HepG2 (cell line): Measurements from ENCODE around the gene APOD. TPM values are rescaled to one million over a fixed set of nuclear protein-coding genes. Genes with fewer than 3 reads are reported as not detected.

ENCODE experiments used
- ATAC-seq: fragments of 200-7000 bp; cut with Tn5 transposase; 3 replicates; pipeline ENCODE4 v1.9.1; 2020; ENCODE audit warnings: mild to moderate bottlenecking, moderate library complexity
- BruUV-seq: library from RNA; stranded (reverse); fragments of 400-500 nt; replicated peaks from 2 replicates; lab custom pipeline; 2021; lab: Mats Ljungman, UMichigan
- CTCF ChIA-PET: fragments of 300-600 bp; formaldehyde crosslinking; extraction: SDS; loops from one replicate; lab custom pipeline; 2021; ENCODE audit warnings: low total read pairs, inconsistent platforms, low intra/inter-chr PET ratio; lab: Yijun Ruan, JAX
- POLR2A ChIA-PET: fragments of 350-600 bp; sonication (Branson Sonifier 250); formaldehyde crosslinking; loops from one replicate; lab custom pipeline; 2020; ENCODE audit warnings: antibody characterized with exemption, inconsistent platforms; lab: Yijun Ruan, JAX
- DNase-seq: peaks from one replicate; pipeline ENCODE4 v3.0.0-alpha.2; 2015; ENCODE audit warnings: low spot score
- FAIRE-seq: peaks from 3 replicates; lab custom pipeline; 2011; peaks lifted over from hg19 to GRCh38; lab: Jason Lieb, UNC
- H2AFZ ChIP-seq: one replicate; pipeline ENCODE4 v1.6.1; 2011; ENCODE audit warnings: low read length, inconsistent platforms
- H3K27ac ChIP-seq: fragments of 300-600 bp; 3 replicates; pipeline ENCODE4 v1.8.0; 2011; ENCODE audit warnings: mixed run types, mild to moderate bottlenecking, mixed read lengths, low read length, inconsistent platforms; ENCODE audit not compliant: insufficient read depth; ENCODE audit errors: extremely low read length
- H3K27me3 ChIP-seq, 2 experiments: fragments of 200-600 bp in 1 of 2; 2 replicates in 1 of 2; 3 replicates in 1 of 2; pipeline versions ENCODE4 v1.6.0 to v1.8.0; 2011; ENCODE audit warnings: low read length in 2 of 2, mild to moderate bottlenecking in 2 of 2, moderate library complexity in 2 of 2, inconsistent platforms in 1 of 2; ENCODE audit not compliant: insufficient read depth in 2 of 2, control insufficient read depth in 1 of 2
- H3K36me3 ChIP-seq, 2 experiments: fragments of 200-600 bp in 1 of 2; replicated peaks in 1 of 2; 2 replicates in 1 of 2; 3 replicates in 1 of 2; pipeline versions ENCODE4 v1.5.1 to v1.8.0; 2011; ENCODE audit warnings: low read length in 2 of 2, inconsistent platforms in 1 of 2; ENCODE audit not compliant: insufficient read depth in 2 of 2, control insufficient read depth in 1 of 2
- H3K4me1 ChIP-seq: 2 replicates; pipeline ENCODE4 v1.5.1; 2012; ENCODE audit warnings: low read length, inconsistent platforms; ENCODE audit not compliant: insufficient read depth
- H3K4me2 ChIP-seq: 2 replicates; pipeline ENCODE4 v1.6.0; 2011; ENCODE audit warnings: low read depth, low read length, inconsistent platforms
- H3K4me3 ChIP-seq, 3 experiments: fragments of 200-600 bp in 1 of 3; sonication (generic), shearing (Covaris generic) in 1 of 3; replicated peaks in 1 of 3; 2 replicates each; pipeline ENCODE4 v1.5.1; 2011 to 2016; ENCODE audit warnings: low read length in 3 of 3, inconsistent platforms in 2 of 3, low read depth in 2 of 3, mild to moderate bottlenecking in 2 of 3, control low read depth in 1 of 3, mixed read lengths in 1 of 3; ENCODE audit not compliant: insufficient read depth in 1 of 3
- H3K79me2 ChIP-seq: one replicate; pipeline ENCODE4 v1.6.1; 2011; ENCODE audit warnings: low read length, inconsistent platforms; ENCODE audit not compliant: insufficient read depth
- H3K9ac ChIP-seq: 2 replicates; pipeline ENCODE4 v1.6.0; 2011; ENCODE audit warnings: mild to moderate bottlenecking, low read depth, low read length, inconsistent platforms; ENCODE audit not compliant: insufficient read depth
- H3K9me3 ChIP-seq: 2 replicates; pipeline ENCODE4 v1.5.1; 2012; ENCODE audit warnings: mild to moderate bottlenecking, low read length
- H4K20me1 ChIP-seq: 2 replicates; pipeline ENCODE4 v1.6.0; 2011; ENCODE audit warnings: inconsistent platforms, mild to moderate bottlenecking, low read length, moderate library complexity; ENCODE audit not compliant: insufficient read depth
- ARID2 ChIP-seq: sonication (generic); formaldehyde crosslinking; IDR thresholded peaks from 2 replicates; pipeline ENCODE4 v1.8.1; 2022; ENCODE audit warnings: mild to moderate bottlenecking, missing genetic modification reagents, borderline replicate concordance
- FLYWCH1 ChIP-seq: sonication (generic); formaldehyde crosslinking; IDR thresholded peaks from 2 replicates; pipeline ENCODE4 v1.8.1; 2023; ENCODE audit warnings: mild to moderate bottlenecking, missing genetic modification reagents
- GMEB1 ChIP-seq: sonication (generic); formaldehyde crosslinking; IDR thresholded peaks from 2 replicates; pipeline ENCODE4 v1.5.1; 2020; ENCODE audit warnings: missing genetic modification reagents, mild to moderate bottlenecking, borderline replicate concordance
- PHF21A ChIP-seq: sonication (generic); formaldehyde crosslinking; IDR thresholded peaks from 2 replicates; pipeline ENCODE4 v1.5.0; 2020; ENCODE audit warnings: mild to moderate bottlenecking, missing genetic modification reagents
- STAG1 ChIP-seq: sonication (generic); formaldehyde crosslinking; IDR thresholded peaks from 2 replicates; pipeline ENCODE4 v1.4.0; 2020; ENCODE audit warnings: missing genetic modification reagents
- ZBTB21 ChIP-seq: sonication (generic); formaldehyde crosslinking; IDR thresholded peaks from 2 replicates; pipeline ENCODE4 v1.4.0; 2020; ENCODE audit warnings: missing genetic modification reagents
- ZBTB34 ChIP-seq: sonication (generic); formaldehyde crosslinking; IDR thresholded peaks from 2 replicates; pipeline ENCODE4 v1.8.0; 2022; ENCODE audit warnings: mild to moderate bottlenecking, missing genetic modification reagents
- ZNF234 ChIP-seq: sonication (generic); formaldehyde crosslinking; conservative IDR thresholded peaks from 2 replicates; pipeline ENCODE4 v1.5.1; 2020; ENCODE audit warnings: mild to moderate bottlenecking, missing genetic modification reagents
- ZNF274 ChIP-seq: sonication (generic); formaldehyde crosslinking; IDR thresholded peaks from 2 replicates; pipeline ENCODE4 v1.5.1; 2020; ENCODE audit warnings: mild to moderate bottlenecking, missing genetic modification reagents
- ZNF34 ChIP-seq: sonication (generic); formaldehyde crosslinking; IDR thresholded peaks from 2 replicates; pipeline ENCODE4 v1.4.0; 2020; ENCODE audit warnings: mild to moderate bottlenecking, missing genetic modification reagents, borderline replicate concordance
- ZNF674 ChIP-seq: sonication (generic); formaldehyde crosslinking; IDR thresholded peaks from 2 replicates; pipeline ENCODE4 v1.5.0; 2020; ENCODE audit warnings: low read depth, mild to moderate bottlenecking, missing genetic modification reagents
- ZNF704 ChIP-seq: sonication (generic); formaldehyde crosslinking; IDR thresholded peaks from 2 replicates; pipeline ENCODE4 v1.8.1; 2023; ENCODE audit warnings: mild to moderate bottlenecking, inconsistent platforms, moderate library complexity, missing genetic modification reagents, borderline replicate concordance
- ZNF788 ChIP-seq: sonication (generic); formaldehyde crosslinking; IDR thresholded peaks from 2 replicates; pipeline ENCODE4 v1.5.0; 2020; ENCODE audit warnings: mild to moderate bottlenecking, missing genetic modification reagents, borderline replicate concordance
- ZNF839 ChIP-seq: sonication (generic); formaldehyde crosslinking; IDR thresholded peaks from 2 replicates; pipeline ENCODE4 v1.4.0; 2020; ENCODE audit warnings: missing genetic modification reagents, mild to moderate bottlenecking, borderline replicate concordance
- WGBS: methylation state at CpG from one replicate; pipeline ENCODE4 v1.1.6; 2017; ENCODE audit warnings: low lambda C conversion rate; 5-methylcytosine and 5-hydroxymethylcytosine counted together
- in situ Hi-C: cut with HindIII; loops from 2 replicates; pipeline ENCODE4 v1.10.0; 2017; ENCODE audit warnings: low pct_unique_long_range_greater_than_20kb; ENCODE audit not compliant: extremely low pct_ligation_motif_present
- intact Hi-C: fragments of 100-400 bp; cut with micrococcal nuclease; formaldehyde crosslinking; loops from one replicate; pipeline ENCODE4 v1.10.0; 2022; ENCODE audit not compliant: unreplicated experiment
- polyA plus RNA-seq, 8 experiments: library from polyadenylated mRNA; depleted of rRNA in 3 of 8; stranded (reverse) in 7 of 8; unstranded in 1 of 8; fragments of >200 nt; fragmentation: Illumina TruSeq in 4 of 8; extraction: Trizol in 4 of 8; gene quantifications; 2 replicates each; pipeline versions ENCODE4 v1.2.1 to v1.2.3, GENCODE V29; 2011 to 2016; ENCODE audit warnings: low read depth in 4 of 8, missing spikeins in 1 of 8, mixed read lengths in 1 of 8; ENCODE audit not compliant: insufficient read depth in 1 of 8
- total RNA-seq, 5 experiments: library from RNA; depleted of rRNA; stranded (reverse); fragments of >200 nt; fragmentation: Illumina TruSeq; extraction: Trizol; gene quantifications; 2 replicates each; pipeline ENCODE4 v1.2.3, GENCODE V29; 2016; ENCODE audit warnings: low read depth in 1 of 5
- TF ChIP-seq, protein P1 (sequence below): sonication (generic); formaldehyde crosslinking; IDR thresholded peaks from 2 replicates; pipeline ENCODE4 v1.9.0; 2021; ENCODE audit warnings: missing genetic modification reagents, borderline replicate concordance

APOD gene
- total and polyA plus RNA-seq, 2 of the 13 experiments (the other 11 are each of a cell fraction or from before 2014, with no cell fraction given): not detected

DNA sequence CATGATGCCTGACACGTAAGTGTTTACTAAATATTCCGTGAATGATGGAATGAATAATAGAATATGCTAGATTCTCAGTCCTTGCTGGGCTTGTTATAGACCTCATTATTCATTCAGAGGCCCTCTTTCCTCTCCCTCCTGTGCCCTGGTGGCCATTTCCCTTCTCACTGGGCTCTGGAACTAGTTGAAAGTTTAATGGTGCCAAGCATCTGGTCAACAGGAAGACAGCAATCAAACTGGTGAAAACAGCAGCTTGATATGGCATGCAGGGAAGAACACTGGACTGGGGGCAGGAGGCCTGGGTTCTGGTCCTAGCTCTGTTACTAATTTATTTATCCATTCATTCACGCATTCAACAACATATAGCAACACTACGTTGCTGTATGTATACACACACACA is 3.7 kb upstream of the APOD start:
- no peak overlapping the region for H2AFZ ChIP-seq
- POLR2A ChIA-PET: no interaction called here
- peaks cover 49% of the 10 kb centered on the region for H3K4me1 ChIP-seq
- no peak overlapping the region for H3K4me2 ChIP-seq
- no peaks in the 10 kb centered on the region for H4K20me1 ChIP-seq
- H3K9ac ChIP-seq: no peak overlapping the region
- FAIRE-seq (no peak), ATAC-seq (no peak), DNase-seq (no peak)
- no TSS peak for BruUV-seq
- no peaks in the 10 kb centered on the region for H3K36me3 ChIP-seq
- H3K27me3 ChIP-seq: peaks cover 0 to 5% of the 10 kb centered on the region in 2 experiments; a peak in 1 of 5 replicates
- TF ChIP-seq ZBTB34: no peak
- TF ChIP-seq STAG1 (CRISPR knock-in tag): no peak
- no peak for TF ChIP-seq ZNF788
- TF ChIP-seq ARID2 (CRISPR knock-in tag): no peak
- TF ChIP-seq PHF21A: no peak
- TF ChIP-seq ZNF274: no peak
- TF ChIP-seq, protein P1, sequence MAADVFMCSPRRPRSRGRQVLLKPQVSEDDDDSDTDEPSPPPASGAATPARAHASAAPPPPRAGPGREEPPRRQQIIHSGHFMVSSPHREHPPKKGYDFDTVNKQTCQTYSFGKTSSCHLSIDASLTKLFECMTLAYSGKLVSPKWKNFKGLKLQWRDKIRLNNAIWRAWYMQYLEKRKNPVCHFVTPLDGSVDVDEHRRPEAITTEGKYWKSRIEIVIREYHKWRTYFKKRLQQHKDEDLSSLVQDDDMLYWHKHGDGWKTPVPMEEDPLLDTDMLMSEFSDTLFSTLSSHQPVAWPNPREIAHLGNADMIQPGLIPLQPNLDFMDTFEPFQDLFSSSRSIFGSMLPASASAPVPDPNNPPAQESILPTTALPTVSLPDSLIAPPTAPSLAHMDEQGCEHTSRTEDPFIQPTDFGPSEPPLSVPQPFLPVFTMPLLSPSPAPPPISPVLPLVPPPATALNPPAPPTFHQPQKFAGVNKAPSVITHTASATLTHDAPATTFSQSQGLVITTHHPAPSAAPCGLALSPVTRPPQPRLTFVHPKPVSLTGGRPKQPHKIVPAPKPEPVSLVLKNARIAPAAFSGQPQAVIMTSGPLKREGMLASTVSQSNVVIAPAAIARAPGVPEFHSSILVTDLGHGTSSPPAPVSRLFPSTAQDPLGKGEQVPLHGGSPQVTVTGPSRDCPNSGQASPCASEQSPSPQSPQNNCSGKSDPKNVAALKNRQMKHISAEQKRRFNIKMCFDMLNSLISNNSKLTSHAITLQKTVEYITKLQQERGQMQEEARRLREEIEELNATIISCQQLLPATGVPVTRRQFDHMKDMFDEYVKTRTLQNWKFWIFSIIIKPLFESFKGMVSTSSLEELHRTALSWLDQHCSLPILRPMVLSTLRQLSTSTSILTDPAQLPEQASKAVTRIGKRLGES (CRISPR knock-in tag): no peak
- TF ChIP-seq ZBTB21 (CRISPR knock-in tag): no peak
- no peak for TF ChIP-seq FLYWCH1
- no peak for TF ChIP-seq ZNF234 (CRISPR knock-in tag)
- TF ChIP-seq GMEB1 (CRISPR knock-in tag): no peak
- TF ChIP-seq ZNF704 (CRISPR knock-in tag): no peak
- TF ChIP-seq ZNF34 (CRISPR knock-in tag): no peak
- no peak for TF ChIP-seq ZNF839
- no peak for TF ChIP-seq ZNF674 (CRISPR knock-in tag)
- intact Hi-C loops: no loop called here
- in situ Hi-C loops: no loop called here
- H3K9me3 ChIP-seq: no peaks in the 10 kb centered on the region
- H3K27ac ChIP-seq: no peak overlapping the region
- WGBS: 81% methylated on average over 4 of the region's 4 CpGs
- CTCF ChIA-PET: no interaction called here
- H3K79me2 ChIP-seq: no peaks in the 10 kb centered on the region
- H3K4me3 ChIP-seq: no peak overlapping the region
